Gastrocnemius medialis (tissue), 4 donors: ENCODE measurements around the gene LRMDA. TPM values are rescaled to one million over a fixed set of nuclear protein-coding genes. Genes with fewer than 3 reads are reported as not detected.

Source experiments
- ATAC-seq, 2 donors: fragments of 150-250 bp; one replicate each; pipeline ENCODE4 v1.9.1; 2016
- DNase-seq, 2 donors: peaks; one replicate each; pipeline ENCODE4 v3.0.0-alpha.2; 2019
- H3K27ac ChIP-seq, 4 donors: fragments of 200-600 bp; sonication (generic); 1 replicate in 1 of 4; 2 replicates in 3 of 4; pipeline ENCODE4 v1.5.1; 2016 to 2018; ENCODE audit warnings: mild to moderate bottlenecking in 2 of 4, moderate library complexity in 1 of 4
- H3K27me3 ChIP-seq, 3 donors: fragments of 200-600 bp; sonication (generic) in 2 of 3; 1 replicate in 1 of 3; 2 replicates in 2 of 3; pipeline versions ENCODE4 v1.5.1 to v1.6.0; 2016 to 2019; ENCODE audit warnings: mild to moderate bottlenecking in 1 of 3, moderate library complexity in 1 of 3
- H3K36me3 ChIP-seq, 2 donors: fragments of 200-600 bp; sonication (generic) in 1 of 2; one replicate each; pipeline ENCODE4 v1.5.1; 2017 to 2018
- H3K4me1 ChIP-seq, 2 donors: fragments of 200-600 bp; sonication (generic) in 1 of 2; one replicate each; pipeline ENCODE4 v1.5.1; 2016 to 2017; ENCODE audit warnings: mild to moderate bottlenecking in 2 of 2
- H3K4me3 ChIP-seq, 4 donors: fragments of 200-600 bp; sonication (generic) in 3 of 4; 1 replicate in 1 of 4; 2 replicates in 3 of 4; pipeline ENCODE4 v1.5.1; 2016 to 2019; ENCODE audit warnings: mild to moderate bottlenecking in 2 of 4
- H3K9me3 ChIP-seq, 3 donors: fragments of 200-600 bp; sonication (generic) in 2 of 3; 1 replicate in 1 of 3; 2 replicates in 2 of 3; pipeline ENCODE4 v1.5.1; 2016 to 2019
- POLR2A ChIP-seq, 2 donors: fragments of 450-650 bp; IDR thresholded peaks; one replicate each; pipeline ENCODE4 v1.6.1; 2017; ENCODE audit warnings: antibody characterized with exemption in 2 of 2, mild to moderate bottlenecking in 2 of 2, moderate library complexity in 2 of 2
- in situ Hi-C, 4 donors: fragments of 200-750 bp; cut with MboI; loops; one replicate each; pipeline versions ENCODE4 v1.15.0 to v1.8.0; 2017; ENCODE audit warnings: low sequenced_read_pairs in 4 of 4
- intact Hi-C: fragments of 100-400 bp; cut with DNase I; formaldehyde crosslinking; loops from one replicate; pipeline ENCODE4 v1.15.1; 2023; ENCODE audit warnings: low total_unique reads
- total RNA-seq, 4 donors: library from RNA; depleted of rRNA; stranded (reverse); fragments of >200 nt; gene quantifications; one replicate each; pipeline versions ENCODE4 v1.1.0 to v1.2.3, GENCODE V29; 2016
- TF ChIP-seq, protein P1 (sequence below), 5 experiments: fragments of 450-650 bp in 3 of 5; fragments of 200-600 bp in 2 of 5; sonication (generic) in 2 of 5; IDR thresholded peaks in 4 of 5; conservative IDR thresholded peaks in 1 of 5; 1 replicate in 4 of 5; 2 replicates in 1 of 5; pipeline ENCODE4 v1.5.1; 2016 to 2019; ENCODE audit warnings: antibody characterized with exemption in 5 of 5, mild to moderate bottlenecking in 3 of 5, moderate library complexity in 3 of 5

The LRMDA gene
- total RNA-seq, 4 donors from 2014 or later = 0.80 to 4.5 (median 1.4) TPM

DNA sequence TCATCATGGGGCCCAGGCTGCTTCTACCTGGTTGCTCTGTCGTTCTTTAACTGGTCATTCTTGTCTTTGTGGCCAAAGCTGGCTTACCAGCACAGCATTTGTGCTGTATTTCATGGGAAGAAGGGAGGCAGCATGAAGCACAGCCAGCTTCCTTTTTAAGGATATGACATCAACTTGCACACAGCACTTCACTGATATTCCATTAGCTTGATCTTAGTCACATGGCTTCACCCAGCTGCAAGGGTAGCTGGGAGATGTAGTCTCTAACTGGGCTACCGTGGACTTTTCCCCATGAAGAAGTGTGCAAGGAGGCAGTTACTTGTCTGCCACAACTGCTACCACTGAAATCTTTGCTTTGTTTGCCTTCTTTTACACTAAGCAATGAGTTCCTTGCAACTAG is 525.2 kb downstream of the LRMDA start:
- no peak overlapping the region for H3K27ac ChIP-seq
- peak in 1 of 2 donors; percentile 45 for ATAC-seq
- H3K4me3 ChIP-seq = no peak overlapping the region
- H3K9me3 ChIP-seq = no peaks in the 10 kb centered on the region
- no peak for TF ChIP-seq POLR2A (IDR thresholded peaks at IDR 0.05)
- TF ChIP-seq, protein P1, sequence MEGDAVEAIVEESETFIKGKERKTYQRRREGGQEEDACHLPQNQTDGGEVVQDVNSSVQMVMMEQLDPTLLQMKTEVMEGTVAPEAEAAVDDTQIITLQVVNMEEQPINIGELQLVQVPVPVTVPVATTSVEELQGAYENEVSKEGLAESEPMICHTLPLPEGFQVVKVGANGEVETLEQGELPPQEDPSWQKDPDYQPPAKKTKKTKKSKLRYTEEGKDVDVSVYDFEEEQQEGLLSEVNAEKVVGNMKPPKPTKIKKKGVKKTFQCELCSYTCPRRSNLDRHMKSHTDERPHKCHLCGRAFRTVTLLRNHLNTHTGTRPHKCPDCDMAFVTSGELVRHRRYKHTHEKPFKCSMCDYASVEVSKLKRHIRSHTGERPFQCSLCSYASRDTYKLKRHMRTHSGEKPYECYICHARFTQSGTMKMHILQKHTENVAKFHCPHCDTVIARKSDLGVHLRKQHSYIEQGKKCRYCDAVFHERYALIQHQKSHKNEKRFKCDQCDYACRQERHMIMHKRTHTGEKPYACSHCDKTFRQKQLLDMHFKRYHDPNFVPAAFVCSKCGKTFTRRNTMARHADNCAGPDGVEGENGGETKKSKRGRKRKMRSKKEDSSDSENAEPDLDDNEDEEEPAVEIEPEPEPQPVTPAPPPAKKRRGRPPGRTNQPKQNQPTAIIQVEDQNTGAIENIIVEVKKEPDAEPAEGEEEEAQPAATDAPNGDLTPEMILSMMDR (IDR thresholded peaks at IDR 0.05 in 4 of 5, conservative IDR thresholded peaks at IDR 0.05 in 1 of 5) = no peak
- no peaks in the 10 kb centered on the region for H3K27me3 ChIP-seq
- intact Hi-C loops (no loop called here), in situ Hi-C loops (no loop called here)
- no peaks in the 10 kb centered on the region for H3K36me3 ChIP-seq
- no peak for DNase-seq
- H3K4me1 ChIP-seq = no peaks in the 10 kb centered on the region

DNA sequence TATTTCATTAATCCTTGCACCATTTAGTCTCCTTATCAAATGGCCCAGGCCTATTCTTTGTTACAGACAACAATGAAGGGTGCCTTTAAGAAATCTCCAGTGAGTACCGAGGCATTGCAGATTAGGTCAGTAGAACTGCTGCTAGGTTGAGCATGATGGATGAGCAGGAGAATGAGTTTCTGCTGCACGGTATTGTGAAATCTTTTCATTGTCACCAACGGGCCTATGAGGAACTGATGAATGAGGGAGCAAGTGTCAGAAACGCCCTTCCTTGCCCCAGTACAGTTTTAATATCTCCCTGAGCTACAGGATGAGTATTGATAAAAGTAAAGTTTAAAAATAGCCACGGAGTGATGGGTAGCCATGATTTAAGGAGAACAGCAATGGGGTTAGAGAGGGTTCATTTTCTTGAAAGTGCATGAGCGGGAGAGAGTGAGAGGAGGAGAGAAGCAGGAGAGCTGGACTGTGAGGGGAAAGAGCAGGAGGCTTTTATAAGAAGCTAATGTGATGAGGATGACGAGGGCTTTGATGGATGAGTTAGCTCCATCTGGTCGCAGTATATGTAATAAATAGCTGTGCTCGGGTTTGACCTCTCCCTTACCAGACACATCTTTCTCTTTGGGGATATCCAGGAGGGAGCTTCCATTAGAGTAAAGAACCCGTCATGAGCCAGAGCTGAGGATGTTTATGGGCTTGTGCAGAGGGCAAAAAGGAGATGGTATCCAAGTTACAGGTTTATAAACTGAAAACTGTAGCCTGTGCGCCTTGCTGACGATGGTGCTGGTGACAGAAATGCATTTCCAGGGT is 526.1 kb downstream of the LRMDA start:
- ATAC-seq (no peak), DNase-seq (no peak)
- in situ Hi-C loops = no loop called here
- no peaks in the 10 kb centered on the region for H3K27me3 ChIP-seq
- H3K4me3 ChIP-seq = no peak overlapping the region
- H3K36me3 ChIP-seq = no peaks in the 10 kb centered on the region
- H3K4me1 ChIP-seq = no peaks in the 10 kb centered on the region
- no peak overlapping the region for H3K27ac ChIP-seq
- no peak for TF ChIP-seq POLR2A (IDR thresholded peaks at IDR 0.05)
- TF ChIP-seq, protein P1 (IDR thresholded peaks at IDR 0.05 in 4 of 5, conservative IDR thresholded peaks at IDR 0.05 in 1 of 5) = no peak
- intact Hi-C loops = no loop called here
- H3K9me3 ChIP-seq = no peaks in the 10 kb centered on the region

DNA sequence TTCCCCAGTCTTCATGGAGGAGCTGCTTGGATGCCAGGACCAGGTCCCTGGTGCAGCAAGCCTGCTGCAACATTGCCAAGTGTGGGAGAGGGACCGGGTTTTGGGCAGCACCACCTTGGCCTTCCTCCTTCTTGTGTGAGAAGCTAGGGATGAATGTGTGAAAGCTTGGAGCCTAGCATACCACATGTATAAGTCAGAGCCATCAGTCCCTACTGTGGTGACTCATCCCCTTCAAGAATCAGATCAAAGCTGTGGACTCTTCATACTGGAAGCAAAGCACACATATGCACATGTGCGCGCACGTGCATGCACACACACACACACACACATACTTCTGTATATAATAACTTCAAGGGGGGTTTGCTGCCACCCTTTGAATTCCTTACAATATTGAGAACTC is 527.8 kb downstream of the LRMDA start:
- Histone ChIP-seq H3K36me3 (no peaks in the 10 kb centered on the region), H3K27me3 (no peaks in the 10 kb centered on the region), H3K4me1 (no peaks in the 10 kb centered on the region), H3K4me3 (no peak overlapping the region), H3K9me3 (no peaks in the 10 kb centered on the region), H3K27ac (no peak overlapping the region)
- DNase-seq = no peak
- TF ChIP-seq POLR2A (IDR thresholded peaks at IDR 0.05) = no peak
- TF ChIP-seq, protein P1 (IDR thresholded peaks at IDR 0.05 in 4 of 5, conservative IDR thresholded peaks at IDR 0.05 in 1 of 5) = no peak
- no peak for ATAC-seq
- intact Hi-C loops = no loop called here
- in situ Hi-C loops = no loop called here

DNA sequence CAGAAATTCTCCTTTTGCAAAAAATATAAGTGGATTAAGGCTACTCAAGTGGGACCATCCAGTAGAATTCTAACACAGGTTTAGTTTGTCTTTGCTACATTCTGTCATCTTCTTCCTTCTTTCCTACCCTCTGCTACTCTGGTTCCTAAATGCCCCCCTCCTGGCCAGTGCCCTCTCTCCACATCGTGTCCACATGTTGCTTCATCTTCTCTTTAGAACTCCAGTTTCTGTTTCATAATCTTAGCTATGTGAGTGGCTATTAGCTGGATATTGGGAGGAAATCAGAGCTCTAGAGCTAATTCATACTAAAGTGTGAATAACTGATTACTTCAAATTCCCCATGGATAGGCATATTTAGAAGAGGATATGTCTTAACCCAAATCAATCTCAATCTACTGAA is 528.5 kb downstream of the LRMDA start:
- no peak for DNase-seq
- no peaks in the 10 kb centered on the region for H3K36me3 ChIP-seq
- no peaks in the 10 kb centered on the region for H3K4me1 ChIP-seq
- no peak overlapping the region for H3K27ac ChIP-seq
- no peak for TF ChIP-seq POLR2A (IDR thresholded peaks at IDR 0.05)
- TF ChIP-seq, protein P1 (IDR thresholded peaks at IDR 0.05 in 4 of 5, conservative IDR thresholded peaks at IDR 0.05 in 1 of 5) = no peak
- intact Hi-C loops = no loop called here
- in situ Hi-C loops = no loop called here
- no peak for ATAC-seq
- no peaks in the 10 kb centered on the region for H3K9me3 ChIP-seq
- H3K27me3 ChIP-seq = no peaks in the 10 kb centered on the region
- no peak overlapping the region for H3K4me3 ChIP-seq
